Heart left ventricle (tissue), 16 donors: ENCODE measurements around the gene HSPA9. TPM values are rescaled to one million over a fixed set of nuclear protein-coding genes. Genes with fewer than 3 reads are reported as not detected.

Experiments used
- ATAC-seq, 4 donors: fragments of 200-7000 bp; cut with Tn5 transposase; one replicate each; pipeline ENCODE4 v1.9.1; 2020 to 2022; ENCODE audit warnings: moderate library complexity in 4 of 4, mild to moderate bottlenecking in 3 of 4, moderate number of reproducible peaks in 1 of 4
- DNase-seq, 5 donors: peaks; one replicate each; pipeline ENCODE4 v3.0.0-alpha.2; 2020
- H3K27ac ChIP-seq, 12 donors: fragments of 200-600 bp; sonication (generic) in 4 of 12; one replicate each; pipeline versions ENCODE4 v1.5.0 to v1.8.0; 2016 to 2022; ENCODE audit warnings: mild to moderate bottlenecking in 2 of 12
- H3K27me3 ChIP-seq, 9 donors: fragments of 200-600 bp; sonication (generic) in 2 of 9; one replicate each; pipeline versions ENCODE4 v1.5.1 to v1.8.0; 2016 to 2022; ENCODE audit warnings: mild to moderate bottlenecking in 3 of 9
- H3K36me3 ChIP-seq, 9 donors: fragments of 200-600 bp; sonication (generic) in 2 of 9; one replicate each; pipeline versions ENCODE4 v1.5.0 to v1.8.0; 2018 to 2022; ENCODE audit warnings: mild to moderate bottlenecking in 2 of 9
- H3K4me1 ChIP-seq, 12 donors: fragments of 200-600 bp; sonication (generic) in 4 of 12; one replicate each; pipeline versions ENCODE4 v1.5.0 to v1.8.0; 2016 to 2022; ENCODE audit warnings: mild to moderate bottlenecking in 3 of 12
- H3K4me3 ChIP-seq, 12 donors: fragments of 200-600 bp; sonication (generic) in 4 of 12; one replicate each; pipeline versions ENCODE4 v1.5.0 to v1.8.0; 2017 to 2022; ENCODE audit warnings: mild to moderate bottlenecking in 9 of 12, moderate library complexity in 4 of 12
- H3K9me3 ChIP-seq, 12 donors: fragments of 200-600 bp; sonication (generic) in 4 of 12; one replicate each; pipeline versions ENCODE4 v1.5.0 to v1.8.0; 2016 to 2022; ENCODE audit warnings: mild to moderate bottlenecking in 1 of 12
- CTCF ChIP-seq, 12 donors: fragments of 200-600 bp; sonication (generic) in 4 of 12; IDR thresholded peaks; one replicate each; pipeline versions ENCODE4 v1.5.0 to v1.8.0; 2018 to 2022; ENCODE audit warnings: antibody characterized with exemption in 12 of 12, mild to moderate bottlenecking in 5 of 12
- POLR2A ChIP-seq, 2 donors: fragments of 450-650 bp; IDR thresholded peaks; one replicate each; pipeline ENCODE4 v1.6.1; 2017; ENCODE audit warnings: antibody characterized with exemption in 2 of 2, mild to moderate bottlenecking in 2 of 2, moderate library complexity in 2 of 2
- WGBS, 4 donors: extraction: QIAGEN DNeasy Blood & Tissue Kit in 2 of 4; methylation state at CpG; one replicate each; pipeline versions ENCODE4 v1.1.5 to v1.1.7; 2013 to 2018; 5-methylcytosine and 5-hydroxymethylcytosine counted together
- intact Hi-C, 10 donors: fragments of 100-400 bp; cut with DNase I; formaldehyde crosslinking; loops; one replicate each; pipeline versions ENCODE4 v1.11.1 to v1.14.2; 2022
- polyA plus RNA-seq, 2 donors: library from polyadenylated mRNA; stranded (reverse); fragments of 200-250 nt; gene quantifications; one replicate each; pipeline ENCODE4 v1.2.3, GENCODE V29; 2013
- total RNA-seq, 9 donors: library from RNA; depleted of rRNA in 2 of 9; stranded (reverse); fragments of >200 nt in 2 of 9; fragmentation: NEBNext Ultra II Directional in 3 of 9; extraction: Animal tissue kit (Norgen Biotek cat#: 25700) in 3 of 9; gene quantifications; one replicate each; pipeline versions ENCODE4 v1.1.0 to v1.2.4, GENCODE V29; 2016 to 2023
- donor health status: ischemic (EF 13 %, LVEDD 7.1; RV severe dilation, severe dysfunction).
- donor health status: healthy with polysubstance abuse.
- donor health status: DM: no; HTN: yes; CAD: no.
- donor health status: DM: no; HTN: no; CAD: no.
- donor health status: ischemic (EF 25% LVEDD 6.9; RV normal size, moderate dysfunction).
- donor health status: ischemic (EF 25% LVEDD 5.7; RV mildly dilated, moderate dysfunction).
- donor health status: healthy.
- donor health status: DM: yes; HTN: yes; CAD: no.
- donor health status: ischemic (EF 35%, LVEDD 5.7; RV mildly dilated, moderate dysfunction).
- donor health status: nonischemic (EF 11% LVEDD 7.7; RV severe dilation, severe dysfunction).
- donor health status: DM: yes; HTN: yes; CAD: no.
- donor health status: PGD.
- donor health status: ischemic (EF 29% LVEDD 5.4; RV normal size, mild dysfunction).
- donor health status: nonischemic (EF 23%, LVEDD 6.1; RV moderate dilation, normal function).

The HSPA9 gene
- total and polyA plus RNA-seq, 11 donors, result 115 to 481 (median 313) TPM

- Histone ChIP-seq H3K36me3 (no peaks in the 10 kb centered on the region), H3K27ac (no peak overlapping the region), H3K9me3 (no peaks in the 10 kb centered on the region), H3K4me3 (no peak overlapping the region), H3K4me1 (peaks cover 0 to 6% (median 0%) of the 10 kb centered on the region in 12 donors), H3K27me3 (no peaks in the 10 kb centered on the region)
- no peak for TF ChIP-seq POLR2A (IDR thresholded peaks at IDR 0.05)
- TF ChIP-seq CTCF (IDR thresholded peaks at IDR 0.05), result no peak
- DNase-seq (no peak), ATAC-seq (no peak)
- 79 to 83% (median 81%) methylated on average over 8 of the region's 8 CpGs for WGBS, 4 donors
- intact Hi-C loops, result loop anchor here in 3 of 10 donors (5.0 to 10.0 kb wide), 3 partner anchors 613 to 678 kb away; partner anchors contain the start of gene SIL1 (in 1 of the 3)
These were observed 8.9 kb upstream of the HSPA9 start for GRCh38 chr5:138583984-138584637.

GRCh38 chr5:138582959-138583358 is 7.8 kb upstream of the HSPA9 start:
- Histone ChIP-seq H3K4me1 (peaks cover 0 to 7% (median 0%) of the 10 kb centered on the region in 12 donors), H3K27me3 (no peaks in the 10 kb centered on the region), H3K4me3 (no peak overlapping the region), H3K9me3 (no peaks in the 10 kb centered on the region), H3K36me3 (no peaks in the 10 kb centered on the region), H3K27ac (no peak overlapping the region)
- TF ChIP-seq POLR2A (IDR thresholded peaks at IDR 0.05) (no peak), CTCF (IDR thresholded peaks at IDR 0.05) (no peak)
- no peak for ATAC-seq
- WGBS, 4 donors, result 87 to 95% (median 93%) methylated on average over 3 of the region's 3 CpGs
- intact Hi-C loops, result loop anchor here in 3 of 10 donors (5.0 to 10.0 kb wide), 3 partner anchors 614 to 679 kb away; partner anchors contain the start of gene SIL1 (in 1 of the 3)
- DNase-seq, result no peak

- Histone ChIP-seq H3K9me3 (no peaks in the 10 kb centered on the region), H3K4me1 (peaks cover 0 to 12% (median 2%) of the 10 kb centered on the region in 12 donors), H3K27ac (no peak overlapping the region), H3K4me3 (no peak overlapping the region), H3K36me3 (no peaks in the 10 kb centered on the region), H3K27me3 (no peaks in the 10 kb centered on the region)
- intact Hi-C loops, result loop anchor here in 4 of 10 donors (2.0 to 10.0 kb wide), 4 partner anchors 617 to 682 kb away; partner anchors contain the start of gene SIL1 (in 1 of the 4)
- TF ChIP-seq POLR2A (IDR thresholded peaks at IDR 0.05) (no peak), CTCF (IDR thresholded peaks at IDR 0.05) (no peak)
- no peak for ATAC-seq
- DNase-seq, result no peak
These were observed 5.6 kb upstream of the HSPA9 start for GRCh38 chr5:138580777-138581176.

- 93 to 98% (median 95%) methylated on average over 2 of the region's 2 CpGs for WGBS, 4 donors
- no peaks in the 10 kb centered on the region for H3K27me3 ChIP-seq
- intact Hi-C loops, result loop anchor here in 4 of 10 donors (2.0 to 10.0 kb wide), 4 partner anchors 617 to 683 kb away; partner anchors contain the start of gene SIL1 (in 1 of the 4)
These were observed 4.8 kb upstream of the HSPA9 start for GRCh38 chr5:138580001-138580400.

More at GRCh38 chr5:138580001-138580400, 4.8 kb upstream of the HSPA9 start:
- DNase-seq (no peak), ATAC-seq (no peak)
- peaks cover 0 to 12% (median 2%) of the 10 kb centered on the region in 12 donors for H3K4me1 ChIP-seq
- H3K9me3 ChIP-seq, result no peaks in the 10 kb centered on the region
- no peak overlapping the region for H3K27ac ChIP-seq
- TF ChIP-seq POLR2A (IDR thresholded peaks at IDR 0.05) (no peak), CTCF (IDR thresholded peaks at IDR 0.05) (no peak)
- no peak overlapping the region for H3K4me3 ChIP-seq
- H3K36me3 ChIP-seq, result no peaks in the 10 kb centered on the region
